ENCODE results near the gene FAM186B.
A peak's percentile ranks its signal among the peaks of the same experiment; 100 is the strongest.
"Not testable (repeated sequence)": the region's sequence is repeated elsewhere in the genome, so short reads cannot be mapped to it uniquely, and the experiment has no call there.

Gene FAM186B, protein sequence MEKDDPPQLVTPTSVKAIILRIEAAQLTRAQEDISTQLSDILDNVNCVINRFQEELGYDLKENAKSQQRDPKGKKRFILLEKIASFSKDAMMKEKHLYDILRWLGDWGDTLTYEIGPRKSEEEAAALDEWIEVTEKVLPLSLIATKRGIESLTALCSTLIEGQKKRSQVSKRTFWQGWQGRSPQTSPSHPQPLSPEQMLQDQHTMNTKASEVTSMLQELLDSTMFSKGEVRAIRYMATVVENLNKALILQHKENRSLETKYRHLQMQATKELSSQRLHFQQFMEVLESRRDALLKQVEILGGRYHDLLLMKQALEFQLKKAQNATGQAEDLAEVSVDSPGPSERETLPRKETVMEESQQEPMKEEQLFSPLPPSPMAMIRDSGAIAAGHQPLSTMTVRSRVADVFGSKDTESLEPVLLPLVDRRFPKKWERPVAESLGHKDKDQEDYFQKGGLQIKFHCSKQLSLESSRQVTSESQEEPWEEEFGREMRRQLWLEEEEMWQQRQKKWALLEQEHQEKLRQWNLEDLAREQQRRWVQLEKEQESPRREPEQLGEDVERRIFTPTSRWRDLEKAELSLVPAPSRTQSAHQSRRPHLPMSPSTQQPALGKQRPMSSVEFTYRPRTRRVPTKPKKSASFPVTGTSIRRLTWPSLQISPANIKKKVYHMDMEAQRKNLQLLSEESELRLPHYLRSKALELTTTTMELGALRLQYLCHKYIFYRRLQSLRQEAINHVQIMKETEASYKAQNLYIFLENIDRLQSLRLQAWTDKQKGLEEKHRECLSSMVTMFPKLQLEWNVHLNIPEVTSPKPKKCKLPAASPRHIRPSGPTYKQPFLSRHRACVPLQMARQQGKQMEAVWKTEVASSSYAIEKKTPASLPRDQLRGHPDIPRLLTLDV

GRCh38 chr12:49605539-49605938 is at the start of gene FAM186B:
TSS of gene FAM186B (minus strand) at chr12:49605639. CDS start at chr12:49605477, 162 bp downstream.
- not testable (repeated sequence) for DNase-seq; H3K9ac ChIP-seq (ENCODE audit: low read depth, low read length); H3K36me3 ChIP-seq (ENCODE audit: insufficient read depth, low read length); H3K27me3 ChIP-seq (ENCODE audit: insufficient read depth, low read length, poor library complexity); H4K20me1 ChIP-seq (ENCODE audit: insufficient read depth, low read length); H3K4me2 ChIP-seq (ENCODE audit: insufficient read depth, low read length); H3K4me1 ChIP-seq (ENCODE audit: insufficient read depth, low read length); H3K4me3 ChIP-seq (ENCODE audit: low read depth in 1 of 2, low read length in 2 of 2); H2AFZ ChIP-seq (ENCODE audit: low read depth, low read length); H3K9me3 ChIP-seq (ENCODE audit: insufficient read depth, low read length, severe bottlenecking); H3K27ac ChIP-seq (ENCODE audit: low read length); H3K79me2 ChIP-seq (ENCODE audit: insufficient read depth, low read length); ATAC-seq (ENCODE audit: insufficient read depth, low read depth)

DNA sequence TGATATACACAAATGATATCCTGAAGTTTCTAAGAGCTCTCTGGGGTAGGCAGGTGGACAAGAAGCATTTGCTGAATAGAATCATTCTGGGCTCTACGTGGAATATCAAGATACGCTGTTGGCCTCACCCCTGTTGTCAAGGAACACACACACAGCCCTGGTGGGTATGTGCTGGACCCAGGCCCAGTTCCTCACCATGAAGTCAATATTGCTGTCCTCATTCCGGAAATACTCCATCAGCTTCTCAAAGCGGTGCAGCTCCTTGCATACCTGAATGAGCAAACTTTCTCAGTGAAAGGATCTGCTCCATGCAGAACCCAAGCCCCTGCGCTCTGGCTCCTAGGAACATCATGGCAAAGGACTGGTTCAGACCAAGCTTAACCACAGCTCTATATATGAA is 49.3 kb upstream of the FAM186B start:
- H3K4me2 ChIP-seq (ENCODE audit: insufficient read depth, low read length): no peak overlapping the region
- H3K9me3 ChIP-seq (ENCODE audit: insufficient read depth, low read length, severe bottlenecking): no peaks in the 10 kb centered on the region
- H3K27ac ChIP-seq (ENCODE audit: low read length): no peak overlapping the region
- ATAC-seq (ENCODE audit: insufficient read depth, low read depth) (no peak), DNase-seq (no peak)
- H3K36me3 ChIP-seq (ENCODE audit: insufficient read depth, low read length): peaks cover 66% of the 10 kb centered on the region
- no peak overlapping the region for H3K4me3 ChIP-seq (ENCODE audit: low read depth in 1 of 2, low read length in 2 of 2)
- no peak overlapping the region for H3K9ac ChIP-seq (ENCODE audit: low read depth, low read length)
- H3K4me1 ChIP-seq (ENCODE audit: insufficient read depth, low read length): no peaks in the 10 kb centered on the region
- no peak for TF ChIP-seq EZH2 (IDR thresholded peaks at IDR 0.05; ENCODE audit: borderline replicate concordance, low read depth, low read length, severe bottlenecking)
- TF ChIP-seq CTCF (IDR thresholded peaks at IDR 0.05; ENCODE audit: borderline replicate concordance, extremely low read depth, low read length, poor library complexity, severe bottlenecking): no peak
- no peaks in the 10 kb centered on the region for H3K79me2 ChIP-seq (ENCODE audit: insufficient read depth, low read length)
- no peaks in the 10 kb centered on the region for H3K27me3 ChIP-seq (ENCODE audit: insufficient read depth, low read length, poor library complexity)
- H2AFZ ChIP-seq (ENCODE audit: low read depth, low read length): no peak overlapping the region
- no peaks in the 10 kb centered on the region for H4K20me1 ChIP-seq (ENCODE audit: insufficient read depth, low read length)

DNA sequence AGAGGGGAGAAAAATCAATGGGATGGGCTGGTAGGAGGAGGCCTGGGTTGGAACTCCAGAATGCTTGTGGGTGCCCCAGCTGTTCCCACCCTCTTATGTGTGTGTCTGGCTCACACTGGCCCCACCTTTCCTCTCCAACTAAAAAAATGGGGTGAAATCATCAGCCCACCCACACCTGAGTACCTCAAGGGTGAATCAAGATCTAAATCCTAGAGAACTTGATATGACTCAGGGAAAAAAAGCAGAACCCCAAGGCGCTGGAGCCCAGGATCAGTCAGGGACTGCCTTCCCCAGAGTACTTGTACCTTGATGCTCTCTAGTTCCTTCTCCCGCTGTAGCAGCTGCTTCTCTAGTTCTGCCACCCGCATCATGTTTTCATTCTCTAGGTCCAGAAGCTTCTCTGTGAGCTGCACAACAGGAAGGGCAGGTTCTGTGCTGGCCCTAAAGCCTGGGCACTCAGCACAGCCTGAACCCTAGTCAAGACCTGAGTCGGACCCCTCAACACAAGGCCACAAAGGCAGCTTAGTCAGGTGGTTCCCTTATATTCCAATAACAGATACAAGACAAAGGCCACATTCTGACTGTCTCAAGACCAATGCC is 47.6 kb upstream of the FAM186B start:
- Histone ChIP-seq H3K4me3 (ENCODE audit: low read depth in 1 of 2, low read length in 2 of 2) (no peak overlapping the region), H4K20me1 (ENCODE audit: insufficient read depth, low read length) (no peaks in the 10 kb centered on the region), H3K27ac (ENCODE audit: low read length) (0 out of 2 replicates have a peak overlapping the region, but pooled peaks have one; percentile 8), H3K27me3 (ENCODE audit: insufficient read depth, low read length, poor library complexity) (no peaks in the 10 kb centered on the region), H3K4me2 (ENCODE audit: insufficient read depth, low read length) (no peak overlapping the region), H3K36me3 (ENCODE audit: insufficient read depth, low read length) (peaks cover 71% of the 10 kb centered on the region), H3K79me2 (ENCODE audit: insufficient read depth, low read length) (no peaks in the 10 kb centered on the region), H2AFZ (ENCODE audit: low read depth, low read length) (no peak overlapping the region), H3K9ac (ENCODE audit: low read depth, low read length) (no peak overlapping the region), H3K9me3 (ENCODE audit: insufficient read depth, low read length, severe bottlenecking) (no peaks in the 10 kb centered on the region), H3K4me1 (ENCODE audit: insufficient read depth, low read length) (no peaks in the 10 kb centered on the region)
- no peak for TF ChIP-seq CTCF (IDR thresholded peaks at IDR 0.05; ENCODE audit: borderline replicate concordance, extremely low read depth, low read length, poor library complexity, severe bottlenecking)
- TF ChIP-seq EZH2 (IDR thresholded peaks at IDR 0.05; ENCODE audit: borderline replicate concordance, low read depth, low read length, severe bottlenecking): no peak
- no peak for ATAC-seq (ENCODE audit: insufficient read depth, low read depth)
- no peak for DNase-seq
